Ectodermal cell (in vitro differentiated cells): ENCODE data around the gene CNDP1.

Source experiments
- H3K27ac ChIP-seq: 2 replicates; pipeline ENCODE4 v1.7.0; 2013; ENCODE audit warnings: mild to moderate bottlenecking, low read depth, low read length; ENCODE audit not compliant: insufficient read depth, poor library complexity, severe bottlenecking
- H3K27me3 ChIP-seq: 2 replicates; pipeline ENCODE4 v1.7.0; 2013; ENCODE audit warnings: mild to moderate bottlenecking, low read length; ENCODE audit not compliant: insufficient read depth, control insufficient read depth, poor library complexity, severe bottlenecking
- H3K36me3 ChIP-seq: one replicate; pipeline ENCODE4 v1.7.0; 2013; ENCODE audit warnings: low read length; ENCODE audit not compliant: control insufficient read depth, insufficient read depth
- H3K4me1 ChIP-seq: one replicate; pipeline ENCODE4 v1.7.0; 2013; ENCODE audit warnings: low read length; ENCODE audit not compliant: control insufficient read depth, insufficient read depth
- H3K4me3 ChIP-seq: 2 replicates; pipeline ENCODE4 v1.7.0; 2013; ENCODE audit warnings: low read depth, low read length, control low read depth; ENCODE audit not compliant: insufficient read depth
- H3K9me3 ChIP-seq: 2 replicates; pipeline ENCODE4 v1.7.0; 2013; ENCODE audit warnings: mild to moderate bottlenecking, low read length, moderate library complexity; ENCODE audit not compliant: control insufficient read depth
- WGBS, 2 experiments: methylation state at CpG; one replicate each; pipeline ENCODE4 v1.1.7; 2013; ENCODE audit warnings: missing lambda C conversion rate in 2 of 2; 5-methylcytosine and 5-hydroxymethylcytosine counted together

Gene CNDP1

GRCh38 chr18:74544898-74545297, 10.6 kb downstream of the CNDP1 start:
- Histone ChIP-seq H3K4me3 (no peak overlapping the region), H3K4me1 (no peaks in the 10 kb centered on the region), H3K9me3 (no peaks in the 10 kb centered on the region), H3K27ac (no peak overlapping the region), H3K27me3 (no peaks in the 10 kb centered on the region), H3K36me3 (no peaks in the 10 kb centered on the region)
- 83 to 84% methylated on average over 8 of the region's 8 CpGs for WGBS, 2 experiments

- no peaks in the 10 kb centered on the region for H3K27me3 ChIP-seq
- H3K4me3 ChIP-seq: no peak overlapping the region
- H3K36me3 ChIP-seq: no peaks in the 10 kb centered on the region
- H3K27ac ChIP-seq: no peak overlapping the region
- 94 to 96% methylated on average over 11 of the region's 11 CpGs for WGBS, 2 experiments
- H3K4me1 ChIP-seq: no peaks in the 10 kb centered on the region
- peaks cover 4% of the 10 kb centered on the region for H3K9me3 ChIP-seq
Measured at GRCh38 chr18:74546007-74546406, 11.7 kb downstream of the CNDP1 start.

- no peaks in the 10 kb centered on the region for H3K4me1 ChIP-seq
- no peaks in the 10 kb centered on the region for H3K36me3 ChIP-seq
- no peaks in the 10 kb centered on the region for H3K27me3 ChIP-seq
- peaks cover 4% of the 10 kb centered on the region for H3K9me3 ChIP-seq
- no peak overlapping the region for H3K4me3 ChIP-seq
- no peak overlapping the region for H3K27ac ChIP-seq
- 92 to 94% methylated on average over 9 of the region's 9 CpGs for WGBS, 2 experiments
Measured at GRCh38 chr18:74546751-74547530, 12.6 kb downstream of the CNDP1 start.

- no peaks in the 10 kb centered on the region for H3K27me3 ChIP-seq
- H3K36me3 ChIP-seq: no peaks in the 10 kb centered on the region
- H3K4me3 ChIP-seq: no peak overlapping the region
- 93 to 95% methylated on average over 7 of the region's 7 CpGs for WGBS, 2 experiments
- H3K4me1 ChIP-seq: no peaks in the 10 kb centered on the region
- H3K27ac ChIP-seq: no peak overlapping the region
- H3K9me3 ChIP-seq: peaks cover 4% of the 10 kb centered on the region
Measured at GRCh38 chr18:74547860-74548259, 13.6 kb downstream of the CNDP1 start.

- Histone ChIP-seq H3K4me3 (no peak overlapping the region), H3K9me3 (peaks cover 4% of the 10 kb centered on the region)
- WGBS, 2 experiments: 93% methylated on average over 1 of the region's 1 CpG
Measured at GRCh38 chr18:74549591-74550104, 15.3 kb downstream of the CNDP1 start.

GRCh38 chr18:74550886-74551285, 16.6 kb downstream of the CNDP1 start:
- Histone ChIP-seq H3K4me3 (no peak overlapping the region), H3K9me3 (peaks cover 4% of the 10 kb centered on the region), H3K27ac (no peak overlapping the region), H3K27me3 (no peaks in the 10 kb centered on the region), H3K36me3 (no peaks in the 10 kb centered on the region), H3K4me1 (no peaks in the 10 kb centered on the region)
- WGBS, 2 experiments: 97 to 99% methylated on average over 6 of the region's 6 CpGs

More at GRCh38 chr18:74549591-74550104, 15.3 kb downstream of the CNDP1 start:
- no peaks in the 10 kb centered on the region for H3K27me3 ChIP-seq
- no peak overlapping the region for H3K27ac ChIP-seq
- no peaks in the 10 kb centered on the region for H3K36me3 ChIP-seq
- H3K4me1 ChIP-seq: no peaks in the 10 kb centered on the region

GRCh38 chr18:74551452-74551851, 17.2 kb downstream of the CNDP1 start:
- H3K27me3 ChIP-seq: no peaks in the 10 kb centered on the region
- H3K4me1 ChIP-seq: no peaks in the 10 kb centered on the region
- H3K27ac ChIP-seq: no peak overlapping the region
- H3K9me3 ChIP-seq: peaks cover 4% of the 10 kb centered on the region
- no peak overlapping the region for H3K4me3 ChIP-seq
- WGBS, 2 experiments: 34 to 42% methylated on average over 3 of the region's 3 CpGs
- H3K36me3 ChIP-seq: no peaks in the 10 kb centered on the region

- no peak overlapping the region for H3K4me3 ChIP-seq
- no peaks in the 10 kb centered on the region for H3K27me3 ChIP-seq
- WGBS, 2 experiments: 40 to 48% methylated on average over 5 of the region's 5 CpGs
- no peak overlapping the region for H3K27ac ChIP-seq
- no peaks in the 10 kb centered on the region for H3K4me1 ChIP-seq
- peaks cover 4% of the 10 kb centered on the region for H3K9me3 ChIP-seq
- no peaks in the 10 kb centered on the region for H3K36me3 ChIP-seq
Measured at GRCh38 chr18:74551936-74552555, 17.7 kb downstream of the CNDP1 start.

GRCh38 chr18:74556126-74556525, 21.8 kb downstream of the CNDP1 start:
- Histone ChIP-seq H3K4me1 (no peaks in the 10 kb centered on the region), H3K27me3 (no peaks in the 10 kb centered on the region), H3K36me3 (no peaks in the 10 kb centered on the region), H3K9me3 (no peaks in the 10 kb centered on the region), H3K27ac (no peak overlapping the region), H3K4me3 (no peak overlapping the region)
- 95% methylated on average over 11 of the region's 11 CpGs for WGBS, 2 experiments

GRCh38 chr18:74558096-74558495, 23.8 kb downstream of the CNDP1 start:
- Histone ChIP-seq H3K4me3 (no peak overlapping the region), H3K36me3 (no peaks in the 10 kb centered on the region), H3K27ac (no peak overlapping the region), H3K4me1 (no peaks in the 10 kb centered on the region), H3K9me3 (no peaks in the 10 kb centered on the region), H3K27me3 (no peaks in the 10 kb centered on the region)
- 77 to 89% methylated on average over 4 of the region's 4 CpGs for WGBS, 2 experiments
